Hepatocyte (in vitro differentiated cells): ENCODE results near the gene DPY19L2.
"Not testable (repeated sequence)": the region's sequence is repeated elsewhere in the genome, so short reads cannot be mapped to it uniquely, and the experiment has no call there.

ENCODE experiments used
- EZH2phosphoT487 ChIP-seq: fragments of 200-600 bp; sonication (generic); IDR thresholded peaks from one replicate; pipeline ENCODE4 v1.6.1; 2018; ENCODE audit warnings: antibody characterized with exemption, mild to moderate bottlenecking, low read depth, moderate library complexity; ENCODE audit not compliant: unreplicated experiment, severe bottlenecking
- TF ChIP-seq, protein P1 (sequence below): fragments of 200-600 bp; sonication (generic); IDR thresholded peaks from 2 replicates; pipeline ENCODE4 v1.5.1; 2016; ENCODE audit warnings: antibody characterized with exemption, mild to moderate bottlenecking; ENCODE audit not compliant: poor library complexity

GRCh38 chr12:63699011-63699410 lies 30.7 kb upstream of the DPY19L2 start:
- not testable (repeated sequence) for TF ChIP-seq EZH2phosphoT487
- TF ChIP-seq, protein P1, sequence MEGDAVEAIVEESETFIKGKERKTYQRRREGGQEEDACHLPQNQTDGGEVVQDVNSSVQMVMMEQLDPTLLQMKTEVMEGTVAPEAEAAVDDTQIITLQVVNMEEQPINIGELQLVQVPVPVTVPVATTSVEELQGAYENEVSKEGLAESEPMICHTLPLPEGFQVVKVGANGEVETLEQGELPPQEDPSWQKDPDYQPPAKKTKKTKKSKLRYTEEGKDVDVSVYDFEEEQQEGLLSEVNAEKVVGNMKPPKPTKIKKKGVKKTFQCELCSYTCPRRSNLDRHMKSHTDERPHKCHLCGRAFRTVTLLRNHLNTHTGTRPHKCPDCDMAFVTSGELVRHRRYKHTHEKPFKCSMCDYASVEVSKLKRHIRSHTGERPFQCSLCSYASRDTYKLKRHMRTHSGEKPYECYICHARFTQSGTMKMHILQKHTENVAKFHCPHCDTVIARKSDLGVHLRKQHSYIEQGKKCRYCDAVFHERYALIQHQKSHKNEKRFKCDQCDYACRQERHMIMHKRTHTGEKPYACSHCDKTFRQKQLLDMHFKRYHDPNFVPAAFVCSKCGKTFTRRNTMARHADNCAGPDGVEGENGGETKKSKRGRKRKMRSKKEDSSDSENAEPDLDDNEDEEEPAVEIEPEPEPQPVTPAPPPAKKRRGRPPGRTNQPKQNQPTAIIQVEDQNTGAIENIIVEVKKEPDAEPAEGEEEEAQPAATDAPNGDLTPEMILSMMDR: not testable (repeated sequence)
